OCI-LY7 (cell line): ENCODE results near the gene IGFLR1.
"Not testable (repeated sequence)": the region's sequence is repeated elsewhere in the genome, so short reads cannot be mapped to it uniquely, and the experiment has no call there.

Experiments
- EZH2phosphoT487 ChIP-seq: fragments of 200-600 bp; sonication (generic); IDR thresholded peaks from 2 replicates; pipeline ENCODE4 v1.6.1; 2018; ENCODE audit warnings: low read depth, borderline replicate concordance, mild to moderate bottlenecking, mixed run types, antibody characterized with exemption, low read length, moderate library complexity, mixed read lengths
- TF ChIP-seq, protein P1 (sequence below): fragments of 200-600 bp; sonication (generic); conservative IDR thresholded peaks from 2 replicates; pipeline ENCODE4 v1.5.1; 2014; ENCODE audit warnings: mild to moderate bottlenecking, antibody characterized with exemption, low read length, moderate library complexity, mixed read lengths

GRCh38 chr19:35772362-35772761 is 30.1 kb upstream of the IGFLR1 start:
- TF ChIP-seq, protein P1, sequence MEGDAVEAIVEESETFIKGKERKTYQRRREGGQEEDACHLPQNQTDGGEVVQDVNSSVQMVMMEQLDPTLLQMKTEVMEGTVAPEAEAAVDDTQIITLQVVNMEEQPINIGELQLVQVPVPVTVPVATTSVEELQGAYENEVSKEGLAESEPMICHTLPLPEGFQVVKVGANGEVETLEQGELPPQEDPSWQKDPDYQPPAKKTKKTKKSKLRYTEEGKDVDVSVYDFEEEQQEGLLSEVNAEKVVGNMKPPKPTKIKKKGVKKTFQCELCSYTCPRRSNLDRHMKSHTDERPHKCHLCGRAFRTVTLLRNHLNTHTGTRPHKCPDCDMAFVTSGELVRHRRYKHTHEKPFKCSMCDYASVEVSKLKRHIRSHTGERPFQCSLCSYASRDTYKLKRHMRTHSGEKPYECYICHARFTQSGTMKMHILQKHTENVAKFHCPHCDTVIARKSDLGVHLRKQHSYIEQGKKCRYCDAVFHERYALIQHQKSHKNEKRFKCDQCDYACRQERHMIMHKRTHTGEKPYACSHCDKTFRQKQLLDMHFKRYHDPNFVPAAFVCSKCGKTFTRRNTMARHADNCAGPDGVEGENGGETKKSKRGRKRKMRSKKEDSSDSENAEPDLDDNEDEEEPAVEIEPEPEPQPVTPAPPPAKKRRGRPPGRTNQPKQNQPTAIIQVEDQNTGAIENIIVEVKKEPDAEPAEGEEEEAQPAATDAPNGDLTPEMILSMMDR = not testable (repeated sequence)
- TF ChIP-seq EZH2phosphoT487 = not testable (repeated sequence)
